NCI-H82 treated with DMSO at 0.1 percent for 48 hours (cell line): ENCODE data around the gene RPS6KA2.

Experiments
- DNase-seq: peaks from one replicate; lab custom pipeline; 2025; ENCODE audit not compliant: unreplicated experiment; lab: John Stamatoyannopoulos, UW

RPS6KA2 gene

GRCh38 chr6:166508726-166509125 is 118.3 kb downstream of the RPS6KA2 start:
- no peak for DNase-seq

- DNase-seq, result no peak
These were observed 119.1 kb downstream of the RPS6KA2 start for GRCh38 chr6:166507809-166508564.

GRCh38 chr6:166507380-166507779 is 119.7 kb downstream of the RPS6KA2 start:
- DNase-seq, result no peak

GRCh38 chr6:166505133-166505905 is 121.7 kb downstream of the RPS6KA2 start:
- DNase-seq, result no peak

- no peak for DNase-seq
These were observed 123.0 kb downstream of the RPS6KA2 start for GRCh38 chr6:166504100-166504499.

- no peak for DNase-seq
These were observed 123.8 kb downstream of the RPS6KA2 start for GRCh38 chr6:166503167-166503744.

- no peak for DNase-seq
These were observed 124.6 kb downstream of the RPS6KA2 start for GRCh38 chr6:166502453-166502852.

GRCh38 chr6:166501246-166501645 is 125.8 kb downstream of the RPS6KA2 start:
- no peak for DNase-seq

GRCh38 chr6:166500246-166500645 is 126.8 kb downstream of the RPS6KA2 start:
- no peak for DNase-seq

GRCh38 chr6:166499350-166500163 is 127.5 kb downstream of the RPS6KA2 start:
- DNase-seq, result no peak

- no peak for DNase-seq
These were observed 128.2 kb downstream of the RPS6KA2 start for GRCh38 chr6:166498661-166499349.

- no peak for DNase-seq
These were observed 128.8 kb downstream of the RPS6KA2 start for GRCh38 chr6:166498228-166498627.

- no peak for DNase-seq
These were observed 129.8 kb downstream of the RPS6KA2 start for GRCh38 chr6:166497087-166497899.

- DNase-seq, result no peak
These were observed 130.6 kb downstream of the RPS6KA2 start for GRCh38 chr6:166496460-166496859.

- DNase-seq, result no peak
These were observed 131.3 kb downstream of the RPS6KA2 start for GRCh38 chr6:166495487-166496314.

- no peak for DNase-seq
These were observed 132.1 kb downstream of the RPS6KA2 start for GRCh38 chr6:166494757-166495486.

- no peak for DNase-seq
These were observed 133.0 kb downstream of the RPS6KA2 start for GRCh38 chr6:166494101-166494441.

- no peak for DNase-seq
These were observed 133.5 kb downstream of the RPS6KA2 start for GRCh38 chr6:166493427-166494100.
